ENCODE data around the gene ERV3-1.
"Not testable (repeated sequence)": the region's sequence is repeated elsewhere in the genome, so short reads cannot be mapped to it uniquely, and the experiment has no call there.

- TF ChIP-seq CTCF, POLR2A (IDR thresholded peaks at IDR 0.05): not testable (repeated sequence)
Observed at GRCh38 chr7:64950673-64951072, 55.8 kb downstream of the ERV3-1 start.

Data from prostate gland (tissue), 2 donors.